GM12872 (cell line): ENCODE data around the gene RAB35.

ENCODE experiments used
- CTCF ChIP-seq: IDR thresholded peaks from 3 replicates; pipeline ENCODE4 v1.5.1; 2011; ENCODE audit warnings: low read depth, mild to moderate bottlenecking, low read length, moderate library complexity; ENCODE audit not compliant: insufficient read depth

RAB35 gene

GRCh38 chr12:120115692-120116440 lies 687 bp downstream of the RAB35 start:
- no peak for TF ChIP-seq CTCF

GRCh38 chr12:120115066-120115465 lies 1.5 kb downstream of the RAB35 start:
- no peak for TF ChIP-seq CTCF

GRCh38 chr12:120110550-120111501 lies 5.7 kb downstream of the RAB35 start:
- 0 out of 3 replicates have a peak, but pooled peaks have one; percentile 15 for TF ChIP-seq CTCF

- no peak for TF ChIP-seq CTCF
Measured at GRCh38 chr12:120109570-120110267, 6.8 kb downstream of the RAB35 start.

GRCh38 chr12:120106151-120106550 lies 10.4 kb downstream of the RAB35 start:
- TF ChIP-seq CTCF = no peak

GRCh38 chr12:120103371-120103770 lies 13.2 kb downstream of the RAB35 start:
- TF ChIP-seq CTCF = no peak

GRCh38 chr12:120103044-120103338 lies 13.6 kb downstream of the RAB35 start:
- TF ChIP-seq CTCF = no peak
